ENCODE results near the gene PFKFB3. TPM values are rescaled to one million over a fixed set of nuclear protein-coding genes. Genes with fewer than 3 reads are reported as not detected.

Gene PFKFB3
- total and polyA plus RNA-seq, 9 donors: 15.3 to 60.8 (median 40.2) TPM

- TF ChIP-seq EP300 (IDR thresholded peaks at IDR 0.05): no peak
- TF ChIP-seq CTCF (IDR thresholded peaks at IDR 0.05): no peak
- TF ChIP-seq POLR2A (IDR thresholded peaks at IDR 0.05): no peak
- intact Hi-C loops (cut with DNase I): loop anchor here in 2 of 4 donors (5.0 to 10.0 kb wide), 2 partner anchors 160 to 178 kb away; no protein-coding TSS in a partner anchor
- Histone ChIP-seq H3K9me3 (no peaks in the 10 kb centered on the region), H3K36me3 (no peaks in the 10 kb centered on the region), H3K27me3 (no peaks in the 10 kb centered on the region), H3K4me3 (no peak overlapping the region), H3K27ac (no peak overlapping the region), H3K4me1 (ENCODE audit: insufficient read depth) (peaks cover 9% of the 10 kb centered on the region)
- DNase-seq: no peak
- 72 to 82% (median 79%) methylated on average over 13 of the region's 13 CpGs for WGBS, 3 donors
Measured at GRCh38 chr10:6224781-6225180, 22.0 kb downstream of the PFKFB3 start.

- H3K4me1 ChIP-seq (ENCODE audit: insufficient read depth): peaks cover 9% of the 10 kb centered on the region
- intact Hi-C loops (cut with DNase I): loop anchor here in 1 of 4 donors (10.0 kb wide), 1 partner anchor 159 kb away; no protein-coding TSS in a partner anchor
- no peak overlapping the region for H3K27ac ChIP-seq
- no peaks in the 10 kb centered on the region for H3K27me3 ChIP-seq
- no peak overlapping the region for H3K4me3 ChIP-seq
- H3K36me3 ChIP-seq: no peaks in the 10 kb centered on the region
- TF ChIP-seq POLR2A (IDR thresholded peaks at IDR 0.05) (no peak), CTCF (IDR thresholded peaks at IDR 0.05) (no peak), EP300 (IDR thresholded peaks at IDR 0.05) (no peak)
- DNase-seq: no peak
- 86 to 90% (median 89%) methylated on average over 14 to 15 of the region's 15 CpGs for WGBS, 3 donors
- no peaks in the 10 kb centered on the region for H3K9me3 ChIP-seq
Measured at GRCh38 chr10:6225263-6225814, 22.6 kb downstream of the PFKFB3 start.

- H3K36me3 ChIP-seq: no peaks in the 10 kb centered on the region
- WGBS, 3 donors: 92 to 94% (median 92%) methylated on average over 23 of the region's 23 CpGs
- DNase-seq: no peak
- no peak overlapping the region for H3K4me3 ChIP-seq
- H3K4me1 ChIP-seq (ENCODE audit: insufficient read depth): peaks cover 9% of the 10 kb centered on the region
- no peak for TF ChIP-seq EP300 (IDR thresholded peaks at IDR 0.05)
- no peak for TF ChIP-seq POLR2A (IDR thresholded peaks at IDR 0.05)
- TF ChIP-seq CTCF (IDR thresholded peaks at IDR 0.05): no peak
- no peak overlapping the region for H3K27ac ChIP-seq
- H3K9me3 ChIP-seq: no peaks in the 10 kb centered on the region
- intact Hi-C loops (cut with DNase I): loop anchor here in 1 of 4 donors (10.0 kb wide), 1 partner anchor 159 kb away; no protein-coding TSS in a partner anchor
- H3K27me3 ChIP-seq: no peaks in the 10 kb centered on the region
Measured at GRCh38 chr10:6226216-6226615, 23.5 kb downstream of the PFKFB3 start.

- H3K9me3 ChIP-seq: no peaks in the 10 kb centered on the region
- H3K27ac ChIP-seq: no peak overlapping the region
- H3K4me1 ChIP-seq (ENCODE audit: insufficient read depth): peaks cover 9% of the 10 kb centered on the region
- intact Hi-C loops (cut with DNase I): loop anchor here in 1 of 4 donors (10.0 kb wide), 1 partner anchor 157 kb away; no protein-coding TSS in a partner anchor
- no peak for DNase-seq
- no peak overlapping the region for H3K4me3 ChIP-seq
- H3K27me3 ChIP-seq: no peaks in the 10 kb centered on the region
- H3K36me3 ChIP-seq: no peaks in the 10 kb centered on the region
- TF ChIP-seq EP300 (IDR thresholded peaks at IDR 0.05) (no peak), CTCF (IDR thresholded peaks at IDR 0.05) (no peak), POLR2A (IDR thresholded peaks at IDR 0.05) (no peak)
- WGBS, 3 donors: 95 to 97% (median 95%) methylated on average over 9 of the region's 9 CpGs
Measured at GRCh38 chr10:6227346-6227745, 24.6 kb downstream of the PFKFB3 start.
